DMS79 treated with DMSO at 0.1 percent for 48 hours (cell line): ENCODE data around the gene TNFSF12.

Source experiments
- DNase-seq: peaks from one replicate; lab custom pipeline; 2025; lab: John Stamatoyannopoulos, UW

TNFSF12 gene

DNA sequence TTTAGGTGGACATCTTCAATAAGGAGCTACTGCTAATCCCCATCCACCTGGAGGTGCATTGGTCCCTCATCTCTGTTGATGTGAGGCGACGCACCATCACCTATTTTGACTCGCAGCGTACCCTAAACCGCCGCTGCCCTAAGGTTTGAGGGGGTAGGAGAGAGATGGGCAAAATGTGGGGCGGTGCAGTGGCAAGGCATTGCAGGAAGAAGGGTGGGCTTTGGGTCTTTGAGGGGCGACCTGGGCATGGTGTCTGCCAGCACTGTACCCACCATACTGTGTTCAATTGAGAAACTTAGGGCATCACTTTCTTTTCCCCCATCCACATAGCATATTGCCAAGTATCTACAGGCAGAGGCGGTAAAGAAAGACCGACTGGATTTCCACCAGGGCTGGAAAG lies 21.5 kb downstream of the TNFSF12 start:
- DNase-seq, result no peak

DNA sequence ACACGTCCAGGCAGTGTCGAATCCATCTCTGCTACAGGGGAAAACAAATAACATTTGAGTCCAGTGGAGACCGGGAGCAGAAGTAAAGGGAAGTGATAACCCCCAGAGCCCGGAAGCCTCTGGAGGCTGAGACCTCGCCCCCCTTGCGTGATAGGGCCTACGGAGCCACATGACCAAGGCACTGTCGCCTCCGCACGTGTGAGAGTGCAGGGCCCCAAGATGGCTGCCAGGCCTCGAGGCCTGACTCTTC lies 23.4 kb downstream of the TNFSF12 start:
- DNase-seq, result no peak

DNA sequence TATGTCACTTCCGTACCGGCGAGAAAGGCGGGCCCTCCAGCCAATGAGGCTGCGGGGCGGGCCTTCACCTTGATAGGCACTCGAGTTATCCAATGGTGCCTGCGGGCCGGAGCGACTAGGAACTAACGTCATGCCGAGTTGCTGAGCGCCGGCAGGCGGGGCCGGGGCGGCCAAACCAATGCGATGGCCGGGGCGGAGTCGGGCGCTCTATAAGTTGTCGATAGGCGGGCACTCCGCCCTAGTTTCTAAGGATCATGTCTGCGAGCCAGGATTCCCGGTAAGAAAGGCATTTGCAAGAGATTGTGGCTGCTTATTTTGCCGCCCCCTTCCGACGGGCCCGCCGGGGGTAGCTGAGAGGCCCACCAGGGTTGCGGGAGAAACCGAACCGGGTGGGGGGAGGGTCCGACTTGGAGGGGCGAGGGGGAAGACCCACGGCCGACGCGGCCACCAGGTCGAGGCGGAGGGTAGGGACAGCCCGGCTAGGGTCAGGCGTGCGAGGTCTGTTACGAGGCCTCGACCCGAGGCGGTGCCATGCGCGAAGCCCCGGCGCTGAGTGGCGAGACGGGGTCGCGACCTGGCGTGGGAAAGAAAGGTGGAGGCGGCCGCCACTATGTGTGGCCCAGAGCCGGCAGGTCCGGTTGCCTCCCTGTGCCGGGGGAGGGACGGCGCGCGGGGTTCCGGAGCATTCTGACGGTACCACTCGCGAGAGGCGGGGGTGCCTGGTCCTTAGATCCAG lies 23.9 kb downstream of the TNFSF12 start:
- DNase-seq, result peak; percentile 98

DNA sequence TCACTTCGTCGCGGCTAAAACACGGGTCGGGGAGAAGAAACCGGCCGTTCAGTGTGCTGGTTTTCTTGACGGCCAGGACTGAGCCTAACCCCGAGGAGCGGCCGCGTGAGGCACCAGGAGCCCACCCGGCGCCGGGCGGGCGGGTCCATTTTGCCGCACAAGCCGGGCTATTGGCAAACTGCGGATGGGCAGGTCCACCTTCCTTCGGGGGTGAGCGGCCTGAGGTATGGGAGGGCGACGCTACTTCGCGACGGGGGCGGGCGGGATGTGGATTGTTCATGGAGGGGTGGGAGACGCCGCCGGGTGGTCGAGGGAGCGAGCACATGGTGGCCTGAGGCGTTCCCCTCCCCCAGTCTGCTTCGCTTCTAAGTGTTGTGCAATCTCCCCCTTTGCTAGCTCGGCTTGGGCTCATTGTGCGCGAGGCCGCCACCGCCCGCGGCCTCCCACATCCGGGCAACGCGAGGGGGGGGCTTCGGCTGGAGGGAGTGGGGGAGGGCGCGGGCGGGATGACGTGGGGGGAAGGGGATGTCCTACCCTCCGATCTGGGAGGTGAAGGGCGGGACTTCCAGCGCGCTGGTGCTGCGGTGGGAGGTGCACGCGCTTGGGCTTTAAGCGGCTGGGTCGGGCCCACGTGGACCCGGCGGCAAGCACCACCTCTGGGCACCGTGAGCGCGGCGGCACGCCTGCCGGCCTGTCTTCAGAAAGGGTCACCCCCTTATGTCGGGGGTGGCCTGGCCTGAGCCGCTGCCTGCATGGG lies 24.6 kb downstream of the TNFSF12 start:
- DNase-seq, result peak; percentile 64

DNA sequence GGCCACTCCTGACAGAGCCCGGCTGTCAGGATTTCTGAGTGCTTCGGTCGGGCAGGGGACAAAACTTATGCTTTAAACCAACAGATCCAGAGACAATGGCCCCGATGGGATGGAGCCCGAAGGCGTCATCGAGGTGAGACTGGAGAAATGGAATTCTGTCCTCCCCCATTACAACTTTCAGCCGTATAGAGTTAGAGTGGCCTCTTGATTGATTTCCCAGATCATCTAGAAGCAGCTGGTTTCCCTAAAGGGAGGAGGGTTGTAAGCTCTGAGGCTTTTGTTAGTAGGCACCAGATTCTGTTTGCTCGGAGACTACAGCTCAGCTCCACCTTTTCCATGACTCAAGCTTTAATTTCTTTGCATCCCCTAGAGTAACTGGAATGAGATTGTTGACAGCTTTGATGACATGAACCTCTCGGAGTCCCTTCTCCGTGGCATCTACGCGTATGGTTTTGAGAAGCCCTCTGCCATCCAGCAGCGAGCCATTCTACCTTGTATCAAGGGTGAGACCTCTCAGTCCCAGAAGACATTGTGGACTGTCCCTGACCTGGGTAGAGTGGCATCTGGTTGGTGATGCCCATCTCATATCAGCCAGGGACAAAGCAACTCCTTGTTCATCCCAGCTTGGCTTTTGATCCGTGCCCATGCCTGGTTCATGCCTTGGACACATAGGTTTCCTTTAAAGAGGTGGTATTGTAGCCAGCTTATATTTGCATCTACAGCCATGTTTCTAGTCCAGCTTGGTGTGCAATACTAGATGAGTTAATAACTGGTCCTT lies 25.5 kb downstream of the TNFSF12 start:
- DNase-seq, result no peak

DNA sequence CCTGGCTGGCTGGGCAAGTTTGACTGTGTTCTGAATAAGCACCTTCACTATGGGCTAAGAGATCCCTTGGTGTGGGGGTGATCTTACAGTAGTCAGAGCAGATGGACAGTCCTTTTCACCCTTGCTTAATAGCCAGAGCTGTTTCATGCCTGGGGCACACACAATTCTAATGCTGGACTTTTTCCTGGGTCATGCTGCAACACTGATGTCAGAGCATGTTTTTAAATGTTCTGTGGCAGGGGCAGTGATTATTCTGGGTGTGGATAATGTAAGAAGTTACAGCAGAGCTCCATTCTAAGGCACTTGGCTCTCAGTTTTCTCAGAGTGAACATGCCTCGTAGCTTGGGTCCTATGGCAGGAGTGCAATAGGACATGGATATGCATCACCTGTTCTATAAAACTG lies 26.6 kb downstream of the TNFSF12 start:
- DNase-seq, result no peak

DNA sequence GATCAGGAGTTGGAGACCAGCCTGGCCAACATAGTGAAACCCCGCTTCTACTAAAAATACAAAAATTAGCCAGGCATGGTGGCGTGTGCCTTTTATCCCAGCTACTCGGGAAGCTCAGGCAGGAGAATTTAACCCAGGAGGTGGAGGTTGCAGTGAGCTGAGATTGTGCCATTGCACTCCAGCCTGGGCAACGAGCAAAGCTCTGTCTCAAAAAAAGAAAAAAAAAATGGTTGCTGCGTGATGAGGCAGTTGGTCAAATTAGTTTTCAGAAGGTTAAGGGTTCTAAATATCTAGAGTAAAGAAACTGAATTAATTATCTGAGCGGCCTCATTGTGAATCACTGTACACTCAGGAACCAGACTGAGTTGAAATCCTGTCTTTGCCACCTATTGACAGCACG lies 27.1 kb downstream of the TNFSF12 start:
- no peak for DNase-seq

DNA sequence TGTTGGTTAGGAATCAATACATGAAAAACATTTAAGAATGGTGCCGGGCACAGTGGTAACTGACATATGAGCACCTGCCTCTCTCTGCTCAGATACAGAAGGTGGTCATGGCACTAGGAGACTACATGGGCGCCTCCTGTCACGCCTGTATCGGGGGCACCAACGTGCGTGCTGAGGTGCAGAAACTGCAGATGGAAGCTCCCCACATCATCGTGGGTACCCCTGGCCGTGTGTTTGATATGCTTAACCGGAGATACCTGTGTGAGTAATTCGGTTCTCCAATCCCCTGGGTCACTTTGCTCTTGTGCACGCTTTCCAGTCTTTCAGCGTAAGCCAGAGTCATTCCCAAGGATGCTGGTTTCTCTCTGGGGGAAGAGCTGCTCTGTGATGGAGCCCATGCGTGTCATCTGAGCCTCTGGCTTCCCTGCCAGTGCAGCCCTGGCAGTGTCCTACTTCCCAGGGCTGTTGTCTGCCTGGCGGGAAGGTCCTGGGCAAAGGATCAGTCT lies 27.6 kb downstream of the TNFSF12 start:
- DNase-seq, result no peak

DNA sequence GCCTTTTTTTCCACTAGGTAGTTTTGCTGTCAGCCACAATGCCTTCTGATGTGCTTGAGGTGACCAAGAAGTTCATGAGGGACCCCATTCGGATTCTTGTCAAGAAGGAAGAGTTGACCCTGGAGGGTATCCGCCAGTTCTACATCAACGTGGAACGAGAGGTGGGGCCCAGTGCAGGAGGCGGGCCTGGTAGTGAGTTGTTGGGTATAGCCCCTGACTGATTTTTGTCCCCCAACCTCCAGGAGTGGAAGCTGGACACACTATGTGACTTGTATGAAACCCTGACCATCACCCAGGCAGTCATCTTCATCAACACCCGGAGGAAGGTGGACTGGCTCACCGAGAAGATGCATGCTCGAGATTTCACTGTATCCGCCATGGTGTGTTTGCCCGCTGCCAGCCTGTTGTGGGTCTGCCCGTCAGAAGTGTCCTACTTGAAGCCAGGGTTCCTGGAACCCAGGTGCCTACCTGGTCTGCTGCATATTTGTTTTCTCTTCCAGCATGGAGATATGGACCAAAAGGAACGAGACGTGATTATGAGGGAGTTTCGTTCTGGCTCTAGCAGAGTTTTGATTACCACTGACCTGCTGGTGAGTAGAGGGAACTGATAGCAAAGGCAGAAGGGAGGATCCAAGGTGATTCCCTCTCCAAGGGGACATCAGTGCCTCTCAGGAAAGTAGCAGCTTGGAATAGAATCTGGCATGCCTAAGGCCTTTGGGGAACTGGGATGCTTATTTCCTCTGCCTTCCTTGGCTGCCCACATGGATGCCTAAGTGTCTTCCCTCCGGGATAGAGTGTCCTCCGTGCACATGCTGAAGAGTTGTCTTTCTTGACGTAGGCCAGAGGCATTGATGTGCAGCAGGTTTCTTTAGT lies 28.7 kb downstream of the TNFSF12 start:
- DNase-seq, result no peak

DNA sequence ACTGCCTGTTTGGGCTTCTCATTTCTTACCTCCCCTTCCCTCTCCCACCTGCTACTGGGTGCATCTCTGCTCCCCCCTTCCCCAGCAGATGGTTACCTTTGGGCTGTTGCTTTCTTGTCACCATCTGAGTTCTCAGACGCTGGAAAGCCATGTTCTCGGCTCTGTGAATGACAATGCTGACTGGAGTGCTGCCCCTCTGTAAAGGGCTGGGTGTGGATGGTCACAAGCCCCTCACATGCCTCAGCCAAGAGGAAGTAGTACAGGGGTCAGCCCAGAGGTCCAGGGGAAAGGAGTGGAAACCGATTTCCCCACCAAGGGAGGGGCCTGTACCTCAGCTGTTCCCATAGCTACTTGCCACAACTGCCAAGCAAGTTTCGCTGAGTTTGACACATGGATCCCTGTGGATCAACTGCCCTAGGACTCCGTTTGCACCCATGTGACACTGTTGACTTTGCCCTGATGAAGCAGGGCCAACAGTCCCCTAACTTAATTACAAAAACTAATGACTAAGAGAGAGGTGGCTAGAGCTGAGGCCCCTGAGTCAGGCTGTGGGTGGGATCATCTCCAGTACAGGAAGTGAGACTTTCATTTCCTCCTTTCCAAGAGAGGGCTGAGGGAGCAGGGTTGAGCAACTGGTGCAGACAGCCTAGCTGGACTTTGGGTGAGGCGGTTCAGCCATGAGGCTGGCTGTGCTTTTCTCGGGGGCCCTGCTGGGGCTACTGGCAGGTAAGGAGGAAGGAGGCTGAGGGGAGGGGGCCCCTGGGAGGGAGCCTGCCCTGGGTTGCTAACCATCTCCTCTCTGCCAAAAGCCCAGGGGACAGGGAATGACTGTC lies 30.4 kb downstream of the TNFSF12 start, which contains the start of gene CD68:
Gene CD68 (plus strand): TSS at position 638 of the 833 bp plus-strand sequence. CDS start 40 bp downstream, at position 678.
- DNase-seq, result no peak

DNA sequence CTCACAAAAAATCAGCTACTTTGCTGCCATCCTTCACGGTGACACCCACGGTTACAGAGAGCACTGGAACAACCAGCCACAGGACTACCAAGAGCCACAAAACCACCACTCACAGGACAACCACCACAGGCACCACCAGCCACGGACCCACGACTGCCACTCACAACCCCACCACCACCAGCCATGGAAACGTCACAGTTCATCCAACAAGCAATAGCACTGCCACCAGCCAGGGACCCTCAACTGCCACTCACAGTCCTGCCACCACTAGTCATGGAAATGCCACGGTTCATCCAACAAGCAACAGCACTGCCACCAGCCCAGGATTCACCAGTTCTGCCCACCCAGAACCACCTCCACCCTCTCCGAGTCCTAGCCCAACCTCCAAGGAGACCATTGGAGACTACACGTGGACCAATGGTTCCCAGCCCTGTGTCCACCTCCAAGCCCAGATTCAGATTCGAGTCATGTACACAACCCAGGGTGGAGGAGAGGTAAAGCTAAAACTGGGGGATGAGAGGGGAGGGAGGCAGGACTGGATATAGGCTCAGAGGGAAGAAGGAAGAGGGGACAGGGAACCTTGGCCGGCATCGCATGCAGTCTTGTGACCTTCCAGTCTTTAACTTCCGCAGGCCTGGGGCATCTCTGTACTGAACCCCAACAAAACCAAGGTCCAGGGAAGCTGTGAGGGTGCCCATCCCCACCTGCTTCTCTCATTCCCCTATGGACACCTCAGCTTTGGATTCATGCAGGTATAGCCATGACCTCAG lies 31.2 kb downstream of the TNFSF12 start:
- DNase-seq, result no peak

DNA sequence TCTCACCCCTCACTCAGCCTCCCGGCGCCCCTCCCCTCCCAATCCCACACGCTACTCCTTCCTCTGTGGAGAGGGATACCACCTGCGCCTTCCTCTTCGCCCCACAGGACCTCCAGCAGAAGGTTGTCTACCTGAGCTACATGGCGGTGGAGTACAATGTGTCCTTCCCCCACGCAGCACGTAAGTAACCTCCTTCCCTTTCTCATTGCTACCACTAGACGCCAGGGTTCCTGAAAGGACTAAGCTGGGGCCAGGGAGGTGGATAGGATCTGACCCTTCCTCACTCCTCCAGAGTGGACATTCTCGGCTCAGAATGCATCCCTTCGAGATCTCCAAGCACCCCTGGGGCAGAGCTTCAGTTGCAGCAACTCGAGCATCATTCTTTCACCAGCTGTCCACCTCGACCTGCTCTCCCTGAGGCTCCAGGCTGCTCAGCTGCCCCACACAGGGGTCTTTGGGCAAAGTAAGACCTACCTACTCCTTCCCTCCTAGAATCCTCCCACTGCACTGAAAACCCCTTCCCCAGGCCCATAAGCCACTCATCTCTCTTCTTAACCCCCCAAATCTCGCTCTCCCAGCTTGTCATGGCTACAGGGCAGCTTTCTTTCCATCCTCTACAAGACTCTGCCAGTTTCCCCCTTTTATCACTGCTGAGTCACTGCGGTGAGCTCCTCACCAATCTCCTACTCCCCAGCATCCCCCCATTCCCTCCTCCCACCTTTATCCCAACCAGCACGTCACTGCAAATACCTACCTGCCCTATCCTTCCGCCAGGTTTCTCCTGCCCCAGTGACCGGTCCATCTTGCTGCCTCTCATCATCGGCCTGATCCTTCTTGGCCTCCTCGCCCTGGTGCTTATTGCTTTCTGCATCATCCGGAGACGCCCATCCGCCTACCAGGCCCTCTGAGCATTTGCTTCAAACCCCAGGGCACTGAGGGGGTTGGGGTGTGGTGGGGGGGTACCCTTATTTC lies 32.0 kb downstream of the TNFSF12 start:
- no peak for DNase-seq

DNA sequence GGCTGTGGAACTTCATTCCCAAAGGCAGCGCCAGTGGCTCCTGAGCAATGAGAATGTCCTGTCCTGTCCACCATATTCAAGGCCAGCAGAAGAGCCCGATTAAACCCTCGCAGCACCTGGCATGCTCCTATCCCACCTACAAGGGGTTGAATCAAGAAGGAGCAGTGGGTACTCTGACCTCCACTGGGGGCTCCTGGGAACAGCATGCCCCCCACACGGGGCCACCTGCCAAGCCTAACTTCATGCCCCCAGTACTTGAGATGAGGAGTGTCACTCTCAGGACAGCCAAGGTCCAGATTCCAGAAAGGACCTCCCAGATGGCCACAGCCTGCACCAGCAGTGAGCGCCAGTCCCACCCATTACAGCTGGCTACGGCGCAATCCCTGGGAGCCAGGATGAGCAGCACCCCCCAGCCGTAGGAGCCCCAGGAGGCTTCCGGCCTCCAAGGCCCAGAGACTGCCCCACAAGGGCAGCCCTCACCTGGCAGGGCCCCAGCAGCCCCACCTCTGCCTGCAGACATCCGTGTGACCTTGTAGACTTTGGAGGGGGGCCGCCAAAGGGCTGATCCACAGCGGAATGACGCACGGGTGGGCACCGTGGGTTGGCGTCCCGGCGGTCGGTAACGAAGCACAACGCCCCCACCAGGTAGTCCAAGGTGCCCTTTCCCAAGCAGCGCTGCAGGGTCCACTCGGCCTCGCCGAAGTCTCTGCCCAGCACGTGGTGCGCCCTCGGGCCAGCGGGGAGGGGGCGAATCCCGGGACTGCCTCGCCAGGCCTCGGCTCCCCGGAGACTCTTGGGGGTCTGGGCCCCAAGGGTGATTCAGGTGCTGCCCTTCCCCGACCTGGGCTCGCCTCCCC lies 33.8 kb downstream of the TNFSF12 start:
- no peak for DNase-seq

DNA sequence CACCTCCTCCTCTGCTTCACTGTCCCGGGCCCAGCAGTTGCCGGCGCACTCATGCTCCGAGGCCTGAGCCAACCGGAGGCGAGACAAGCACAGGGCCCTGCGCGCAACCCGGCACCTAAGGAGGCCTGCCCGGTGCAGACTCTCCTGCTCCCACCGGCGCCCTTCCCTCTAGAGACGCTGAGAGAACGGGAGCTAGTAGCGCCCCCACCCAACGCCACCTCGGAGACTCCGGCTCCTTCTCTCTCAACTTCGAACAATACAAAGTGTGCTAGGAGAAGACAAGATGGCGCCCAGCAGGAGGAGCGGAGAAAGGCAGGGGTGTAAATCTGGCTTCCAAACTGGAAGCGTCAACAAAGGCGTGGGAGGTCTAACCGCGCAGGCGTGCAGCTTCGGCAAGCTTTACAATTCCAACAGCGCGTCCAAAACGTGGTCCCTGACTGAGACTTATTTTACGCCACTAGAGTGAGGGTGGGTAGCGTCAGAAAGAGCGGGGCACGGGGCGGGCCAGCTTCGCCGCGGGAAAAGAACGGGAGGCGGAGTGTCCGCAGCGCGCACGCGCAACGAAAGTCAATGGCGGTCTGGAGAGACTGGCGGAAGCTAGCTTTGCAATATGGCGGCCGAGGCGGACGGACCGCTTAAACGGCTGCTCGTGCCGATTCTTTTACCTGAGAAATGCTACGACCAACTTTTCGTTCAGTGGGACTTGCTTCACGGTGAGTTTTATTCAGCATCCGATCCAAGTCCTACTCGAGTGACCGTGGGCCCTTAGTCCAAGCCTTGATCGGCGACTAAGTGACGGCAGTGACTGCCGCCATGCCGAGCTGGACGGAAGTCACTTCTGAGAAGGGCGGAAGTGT lies 34.6 kb downstream of the TNFSF12 start, which contains the start of gene MPDU1:
Gene MPDU1 (plus strand): TSS at position 600 of the 857 bp plus-strand sequence. CDS start 11 bp downstream, at position 611.
- peak; percentile 98 for DNase-seq

DNA sequence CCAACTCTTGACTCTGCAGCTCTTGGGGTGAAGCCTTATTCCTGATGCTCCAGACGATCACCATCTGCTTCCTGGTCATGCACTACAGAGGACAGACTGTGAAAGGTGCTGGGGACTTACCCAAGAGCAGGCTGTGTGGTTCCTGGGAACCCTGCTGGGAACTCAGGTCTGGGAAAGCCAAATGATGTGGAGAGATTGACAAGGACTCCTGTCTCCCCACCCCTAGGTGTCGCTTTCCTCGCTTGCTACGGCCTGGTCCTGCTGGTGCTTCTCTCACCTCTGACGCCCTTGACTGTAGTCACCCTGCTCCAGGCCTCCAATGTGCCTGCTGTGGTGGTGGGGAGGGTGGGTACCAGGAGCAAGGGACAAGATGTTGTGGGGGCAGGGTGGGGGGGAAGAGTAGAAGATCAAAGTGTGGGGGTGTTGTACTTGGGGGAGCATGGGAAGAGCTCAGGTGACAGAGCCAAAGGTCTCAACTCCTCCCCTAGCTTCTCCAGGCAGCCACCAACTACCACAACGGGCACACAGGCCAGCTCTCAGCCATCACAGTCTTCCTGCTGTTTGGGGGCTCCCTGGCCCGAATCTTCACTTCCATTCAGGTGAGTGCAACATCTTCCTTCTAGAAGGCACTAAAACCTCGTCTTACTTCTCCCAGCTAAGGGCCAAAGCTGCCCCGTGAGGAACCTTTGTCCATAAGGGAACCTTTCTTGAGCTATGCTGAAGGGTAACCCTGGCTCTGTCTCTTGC lies 38.0 kb downstream of the TNFSF12 start:
- no peak for DNase-seq
